ENCODE measurements around the gene TRPM1.

DNA sequence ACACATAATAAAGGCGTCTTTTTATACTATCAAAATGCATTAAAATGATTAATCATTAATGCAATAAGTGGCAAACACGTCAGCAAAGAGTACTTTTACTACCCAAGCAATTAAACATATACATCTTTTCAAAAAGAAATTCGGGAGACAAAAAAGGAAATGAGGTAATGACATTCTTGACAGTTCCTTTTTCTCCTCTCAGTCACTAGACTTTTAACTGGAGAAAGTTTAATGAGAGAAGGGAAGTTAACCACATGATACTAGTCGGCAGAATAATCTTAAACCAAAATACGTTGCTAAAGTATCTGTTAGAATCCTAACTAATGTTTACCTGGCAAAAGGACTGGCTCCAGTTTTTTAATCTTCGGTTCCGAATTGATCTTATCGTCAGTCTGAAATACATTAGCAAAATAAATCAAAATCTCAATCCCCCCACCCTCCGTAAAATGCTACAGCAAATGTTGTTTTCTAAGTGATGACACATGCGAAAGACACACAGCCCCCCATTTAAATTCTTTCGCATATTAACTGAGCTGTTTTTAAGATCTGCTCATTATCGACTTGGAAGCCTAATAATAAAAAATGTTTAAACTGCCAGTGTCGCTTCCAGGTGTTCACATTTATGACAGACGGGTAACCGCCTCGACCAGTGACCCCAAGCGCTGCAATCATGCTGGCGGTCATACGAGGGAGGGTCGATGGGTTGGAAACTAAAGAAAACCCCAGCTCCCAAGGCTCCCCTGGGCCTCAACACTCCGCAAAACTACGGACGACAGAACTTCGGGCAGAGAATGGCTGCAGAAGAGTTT lies 110.9 kb downstream of the TRPM1 start:
- TF ChIP-seq ZNF248 (tag by site-specific recombination; IDR thresholded peaks at IDR 0.05) (no peak), RBAK (tag by site-specific recombination; IDR thresholded peaks at IDR 0.05) (no peak)
- TF ChIP-seq, protein P1, sequence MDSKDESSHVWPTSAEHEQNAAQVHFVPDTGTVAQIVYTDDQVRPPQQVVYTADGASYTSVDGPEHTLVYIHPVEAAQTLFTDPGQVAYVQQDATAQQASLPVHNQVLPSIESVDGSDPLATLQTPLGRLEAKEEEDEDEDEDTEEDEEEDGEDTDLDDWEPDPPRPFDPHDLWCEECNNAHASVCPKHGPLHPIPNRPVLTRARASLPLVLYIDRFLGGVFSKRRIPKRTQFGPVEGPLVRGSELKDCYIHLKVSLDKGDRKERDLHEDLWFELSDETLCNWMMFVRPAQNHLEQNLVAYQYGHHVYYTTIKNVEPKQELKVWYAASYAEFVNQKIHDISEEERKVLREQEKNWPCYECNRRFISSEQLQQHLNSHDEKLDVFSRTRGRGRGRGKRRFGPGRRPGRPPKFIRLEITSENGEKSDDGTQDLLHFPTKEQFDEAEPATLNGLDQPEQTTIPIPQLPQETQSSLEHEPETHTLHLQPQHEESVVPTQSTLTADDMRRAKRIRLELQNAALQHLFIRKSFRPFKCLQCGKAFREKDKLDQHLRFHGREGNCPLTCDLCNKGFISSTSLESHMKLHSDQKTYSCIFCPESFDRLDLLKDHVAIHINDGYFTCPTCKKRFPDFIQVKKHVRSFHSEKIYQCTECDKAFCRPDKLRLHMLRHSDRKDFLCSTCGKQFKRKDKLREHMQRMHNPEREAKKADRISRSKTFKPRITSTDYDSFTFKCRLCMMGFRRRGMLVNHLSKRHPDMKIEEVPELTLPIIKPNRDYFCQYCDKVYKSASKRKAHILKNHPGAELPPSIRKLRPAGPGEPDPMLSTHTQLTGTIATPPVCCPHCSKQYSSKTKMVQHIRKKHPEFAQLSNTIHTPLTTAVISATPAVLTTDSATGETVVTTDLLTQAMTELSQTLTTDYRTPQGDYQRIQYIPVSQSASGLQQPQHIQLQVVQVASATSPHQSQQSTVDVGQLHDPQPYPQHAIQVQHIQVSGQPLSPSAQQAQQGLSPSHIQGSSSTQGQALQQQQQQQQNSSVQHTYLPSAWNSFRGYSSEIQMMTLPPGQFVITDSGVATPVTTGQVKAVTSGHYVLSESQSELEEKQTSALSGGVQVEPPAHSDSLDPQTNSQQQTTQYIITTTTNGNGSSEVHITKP (tag by site-specific recombination; IDR thresholded peaks at IDR 0.05): no peak
